Measurements from ENCODE around the gene MRPS18C.

DNA sequence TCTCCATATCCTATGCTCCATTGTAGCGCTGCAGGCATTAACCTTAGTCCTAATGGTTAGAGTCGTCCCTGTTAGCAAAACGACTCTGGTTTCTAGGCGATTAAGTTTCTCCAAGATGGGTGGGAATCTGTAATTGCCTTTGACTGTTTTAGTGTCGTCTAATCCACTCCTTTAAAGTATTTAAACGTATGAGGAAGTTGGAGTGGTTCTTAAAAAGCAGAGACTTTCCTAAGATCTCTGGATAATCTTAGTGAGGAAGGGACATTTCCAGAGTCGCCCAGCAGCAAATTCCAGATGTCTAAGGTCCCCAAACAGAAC is 285 bp downstream of the MRPS18C start:
- TF ChIP-seq, protein P1, sequence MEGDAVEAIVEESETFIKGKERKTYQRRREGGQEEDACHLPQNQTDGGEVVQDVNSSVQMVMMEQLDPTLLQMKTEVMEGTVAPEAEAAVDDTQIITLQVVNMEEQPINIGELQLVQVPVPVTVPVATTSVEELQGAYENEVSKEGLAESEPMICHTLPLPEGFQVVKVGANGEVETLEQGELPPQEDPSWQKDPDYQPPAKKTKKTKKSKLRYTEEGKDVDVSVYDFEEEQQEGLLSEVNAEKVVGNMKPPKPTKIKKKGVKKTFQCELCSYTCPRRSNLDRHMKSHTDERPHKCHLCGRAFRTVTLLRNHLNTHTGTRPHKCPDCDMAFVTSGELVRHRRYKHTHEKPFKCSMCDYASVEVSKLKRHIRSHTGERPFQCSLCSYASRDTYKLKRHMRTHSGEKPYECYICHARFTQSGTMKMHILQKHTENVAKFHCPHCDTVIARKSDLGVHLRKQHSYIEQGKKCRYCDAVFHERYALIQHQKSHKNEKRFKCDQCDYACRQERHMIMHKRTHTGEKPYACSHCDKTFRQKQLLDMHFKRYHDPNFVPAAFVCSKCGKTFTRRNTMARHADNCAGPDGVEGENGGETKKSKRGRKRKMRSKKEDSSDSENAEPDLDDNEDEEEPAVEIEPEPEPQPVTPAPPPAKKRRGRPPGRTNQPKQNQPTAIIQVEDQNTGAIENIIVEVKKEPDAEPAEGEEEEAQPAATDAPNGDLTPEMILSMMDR (IDR thresholded peaks at IDR 0.05): no peak
- TF ChIP-seq EP300 (IDR thresholded peaks at IDR 0.05) (no peak), POLR2A (IDR thresholded peaks at IDR 0.05) (no peak)
